ENCODE measurements around the gene PFKFB3. TPM values are rescaled to one million over a fixed set of nuclear protein-coding genes. Genes with fewer than 3 reads are reported as not detected.
"Not testable (repeated sequence)": the region's sequence is repeated elsewhere in the genome, so short reads cannot be mapped to it uniquely, and the experiment has no call there.

Gene PFKFB3
- total RNA-seq, 1 donor from 2014 or later, result 13.8 TPM

DNA sequence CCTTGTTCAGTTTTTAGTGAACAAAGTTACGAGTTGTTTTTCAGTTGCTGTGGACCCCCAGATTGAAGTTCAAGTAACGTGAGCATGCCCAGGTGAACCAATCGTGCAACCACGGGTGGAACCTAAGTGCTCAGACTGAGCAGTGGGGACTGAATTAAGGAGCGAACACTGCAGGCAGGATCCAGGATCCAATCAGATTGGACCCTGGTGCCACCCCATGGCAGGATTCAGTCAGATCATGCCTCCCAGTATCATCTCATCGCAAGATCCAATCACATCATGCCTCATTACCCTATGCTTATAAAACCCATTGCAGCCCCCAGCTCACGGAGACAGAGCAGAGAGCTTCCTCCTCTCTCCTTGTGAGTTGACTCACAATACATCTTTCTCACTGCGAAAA, 80.9 kb downstream of the PFKFB3 start:
- no peak for DNase-seq (ENCODE audit: low spot score)
- intact Hi-C loops (cut with DNase I), result no loop called here

DNA sequence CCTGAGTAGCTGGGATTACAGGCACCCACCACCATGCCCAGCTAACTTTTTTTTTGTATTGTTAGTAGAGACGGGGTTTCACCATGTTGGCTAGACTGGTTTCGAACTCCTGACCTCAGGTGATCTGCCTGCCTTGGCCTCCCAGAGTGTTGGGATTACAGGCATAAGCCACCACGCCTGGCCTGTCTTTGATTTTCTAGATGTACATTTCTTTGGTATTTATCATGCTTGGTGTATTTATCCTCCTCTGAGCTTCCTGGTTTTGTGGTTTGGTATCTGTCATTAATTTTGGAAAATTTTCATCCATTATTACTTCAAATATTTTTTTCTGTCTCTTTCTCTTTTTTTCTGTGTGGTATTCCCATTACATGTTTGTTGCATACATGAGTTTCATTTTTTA, 87.9 kb downstream of the PFKFB3 start:
- intact Hi-C loops (cut with DNase I); DNase-seq (ENCODE audit: low spot score): not testable (repeated sequence)

DNA sequence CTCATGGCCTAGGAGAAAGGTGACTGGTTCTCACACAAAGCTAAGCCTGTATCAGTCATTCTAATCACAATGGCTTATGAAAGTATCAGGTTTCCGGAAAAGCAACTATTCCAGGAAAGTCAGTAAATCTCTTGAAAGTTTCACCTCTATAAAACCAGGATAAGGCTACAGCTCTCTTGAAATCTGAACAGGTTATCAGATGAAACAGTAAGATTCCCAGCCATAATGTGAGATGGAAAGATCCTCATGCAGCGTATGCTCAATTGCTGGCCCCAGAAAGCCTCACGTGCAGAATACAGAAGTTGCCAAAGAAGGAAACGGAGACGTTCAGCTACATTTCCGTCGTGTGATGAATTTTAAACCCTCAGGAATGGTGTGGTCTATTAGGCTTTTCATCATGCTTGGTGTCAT, 90.0 kb downstream of the PFKFB3 start:
- intact Hi-C loops (cut with DNase I), result no loop called here

DNA sequence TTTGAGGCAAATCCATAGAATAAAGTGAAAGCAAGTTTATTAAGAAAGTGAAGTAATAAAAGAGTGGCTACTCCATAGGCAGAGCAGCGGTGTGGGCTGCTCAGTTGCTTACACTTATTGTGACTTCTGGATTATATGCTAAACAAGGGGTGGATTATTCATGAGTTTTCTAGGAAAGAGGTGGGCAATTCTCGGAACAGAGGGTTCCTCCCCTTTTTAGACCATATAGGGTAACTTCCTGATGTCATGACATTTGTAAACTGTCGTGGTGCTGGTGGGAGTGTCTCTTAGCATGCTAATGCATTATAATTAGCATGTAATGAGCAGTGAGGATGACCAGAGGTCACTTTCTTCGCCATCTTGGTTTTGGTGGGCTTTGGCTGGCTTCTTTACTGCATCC, 93.7 kb downstream of the PFKFB3 start:
- intact Hi-C loops (cut with DNase I); DNase-seq (ENCODE audit: low spot score): not testable (repeated sequence)

More for the DNA sequence above, 90.0 kb downstream of the PFKFB3 start:
- no peak for DNase-seq (ENCODE audit: low spot score)

DNA sequence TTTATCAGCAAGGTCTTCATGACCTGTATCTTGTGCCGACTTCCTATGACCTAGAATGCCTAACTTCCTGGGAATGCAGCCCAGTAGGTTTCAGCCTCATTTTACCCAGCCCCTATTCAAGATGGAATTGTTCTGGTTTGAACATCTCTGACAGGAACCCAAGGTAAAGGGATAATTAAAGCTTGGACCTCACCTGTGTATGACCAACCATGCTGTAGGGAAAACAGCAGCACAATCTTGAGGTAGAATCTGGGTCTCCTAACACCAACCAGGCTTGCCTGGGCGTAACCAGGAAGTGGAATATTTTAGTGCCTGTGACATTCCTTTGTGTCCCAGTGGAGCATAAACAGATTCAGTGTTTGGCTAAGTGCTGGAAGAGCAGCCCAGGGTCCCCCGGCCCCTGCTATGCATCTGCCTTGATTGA, 94.1 kb downstream of the PFKFB3 start:
- intact Hi-C loops (cut with DNase I), result no loop called here
- DNase-seq (ENCODE audit: low spot score), result no peak

DNA sequence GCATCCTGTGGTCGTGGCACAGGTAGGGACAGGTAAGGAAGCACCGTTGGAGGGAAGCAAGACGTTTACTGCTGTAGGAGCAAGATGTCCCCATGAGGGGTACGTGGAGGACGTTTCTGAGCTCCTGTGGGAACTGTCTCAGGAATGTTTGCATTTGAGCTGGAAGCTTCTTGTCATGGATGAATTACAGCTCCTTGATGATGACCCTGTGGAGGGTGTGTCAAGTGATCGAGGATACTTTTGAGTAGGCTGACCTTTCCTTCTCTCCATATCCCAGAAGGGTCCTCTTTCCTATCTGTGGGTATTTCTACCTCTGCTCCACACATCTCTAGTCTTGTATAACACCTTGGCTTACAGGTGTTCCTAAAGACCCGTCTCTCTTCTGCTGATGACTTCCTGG, 94.8 kb downstream of the PFKFB3 start:
- DNase-seq (ENCODE audit: low spot score), result no peak
- intact Hi-C loops (cut with DNase I), result no loop called here

DNA sequence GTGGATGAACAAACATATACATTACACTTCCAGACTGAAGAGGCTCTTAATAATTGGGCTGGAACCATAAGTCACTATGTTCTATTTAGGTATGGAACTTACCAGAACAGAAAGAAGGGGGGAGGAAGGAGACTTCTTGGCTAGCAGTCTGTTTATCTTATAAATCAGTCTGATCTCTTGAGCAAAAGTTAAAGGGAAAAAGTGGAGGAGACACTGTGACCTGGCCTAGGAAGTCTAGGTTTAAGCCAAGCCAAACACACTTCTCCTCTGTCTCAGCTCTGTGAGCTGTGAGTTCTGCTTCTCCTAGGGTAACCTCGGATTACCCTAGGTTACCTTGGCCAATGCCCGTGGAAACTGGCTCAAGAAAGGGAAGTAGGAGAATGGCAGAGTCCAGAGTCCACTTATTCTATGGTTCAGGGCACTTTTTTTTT, 95.2 kb downstream of the PFKFB3 start:
- no peak for DNase-seq (ENCODE audit: low spot score)
- intact Hi-C loops (cut with DNase I), result no loop called here

DNA sequence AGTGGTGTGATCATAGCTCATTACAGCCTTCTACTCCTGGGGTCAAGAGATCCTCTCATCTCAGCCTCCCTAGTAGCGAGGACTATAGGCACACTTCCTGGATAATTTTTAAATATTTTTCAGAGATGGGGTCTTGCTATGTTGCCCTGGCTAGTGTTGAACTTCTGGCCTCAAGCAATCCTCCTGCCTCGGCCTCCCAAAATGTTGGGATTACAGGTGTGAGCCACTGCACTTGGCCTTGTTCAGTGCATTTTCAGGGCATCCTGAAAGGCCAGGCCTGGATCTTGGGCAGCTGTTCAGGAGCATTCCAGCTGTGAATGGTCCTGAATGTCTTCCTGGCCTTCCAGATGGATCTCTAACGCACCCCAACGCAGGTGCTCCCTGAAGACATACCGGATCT, 95.7 kb downstream of the PFKFB3 start:
- no peak for DNase-seq (ENCODE audit: low spot score)
- intact Hi-C loops (cut with DNase I), result no loop called here

DNA sequence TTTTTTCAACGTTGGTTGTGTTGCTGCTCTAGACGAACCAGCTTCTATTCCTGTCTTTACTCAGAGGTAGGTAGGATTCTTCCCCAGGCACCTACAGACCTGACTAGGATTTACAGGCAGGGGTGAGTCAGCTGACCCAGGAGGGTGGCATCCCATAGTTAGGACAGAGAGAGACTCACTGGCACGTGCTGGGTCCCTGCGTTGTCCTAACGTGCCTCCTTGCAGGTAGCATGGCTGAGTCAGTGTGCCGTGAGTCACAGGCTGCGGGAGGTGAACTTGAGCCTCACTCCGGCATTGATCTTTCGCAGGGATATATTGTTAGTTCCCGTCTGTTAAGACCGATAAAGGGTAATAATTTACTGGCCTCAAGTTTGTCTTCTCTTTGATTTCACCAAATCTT, 96.5 kb downstream of the PFKFB3 start:
- no peak for DNase-seq (ENCODE audit: low spot score)
- intact Hi-C loops (cut with DNase I), result no loop called here

DNA sequence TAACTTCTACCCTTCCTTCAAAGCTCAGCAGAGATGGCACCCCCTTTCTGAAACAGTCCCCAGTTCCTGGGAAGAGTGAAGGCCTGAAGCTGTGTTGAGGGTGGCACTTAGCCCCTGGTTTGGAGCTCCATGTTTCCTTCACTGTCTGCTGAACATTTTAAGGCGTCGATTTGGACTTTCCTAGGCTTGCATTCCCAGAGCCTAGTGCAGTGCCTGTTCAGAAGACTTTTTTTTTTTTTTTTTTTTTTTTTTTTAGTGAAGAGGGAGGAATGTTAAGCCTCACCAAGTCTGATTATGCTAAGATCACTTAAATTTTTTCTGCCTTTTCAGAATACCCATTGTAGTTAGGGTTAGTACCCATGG, 97.0 kb downstream of the PFKFB3 start:
- intact Hi-C loops (cut with DNase I), result no loop called here
- DNase-seq (ENCODE audit: low spot score), result no peak

DNA sequence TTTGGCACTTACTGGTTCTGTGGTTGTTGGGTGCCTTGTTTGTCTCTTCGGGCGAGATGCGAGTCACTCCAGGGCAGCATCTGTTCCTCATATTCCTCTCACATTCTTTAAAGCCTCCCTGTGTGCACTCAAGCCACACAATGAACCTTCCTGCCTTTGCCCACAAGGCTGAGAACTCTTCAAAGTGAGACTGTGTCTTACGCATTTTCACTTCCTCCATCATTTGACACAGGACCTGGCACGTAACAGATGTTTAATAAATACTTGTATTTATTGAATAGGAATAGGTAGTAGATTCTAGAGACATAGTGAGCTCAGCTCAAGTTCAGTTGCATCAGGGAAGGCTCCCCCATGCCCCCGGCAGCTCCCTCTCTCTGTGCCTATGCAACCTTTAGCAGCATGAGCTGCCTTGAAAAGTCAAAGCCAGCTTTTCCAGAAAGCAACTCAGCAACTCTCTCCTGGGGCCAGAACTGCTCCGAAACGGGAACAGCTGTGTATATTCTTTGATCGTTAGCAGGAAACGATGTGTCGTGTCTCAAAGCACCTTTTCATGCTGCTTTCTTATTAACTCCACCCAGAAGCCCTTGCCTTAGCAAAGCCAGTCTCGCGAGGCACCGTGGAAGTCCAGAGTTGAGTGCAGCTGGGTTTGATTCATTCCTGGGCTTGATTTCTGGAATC, 97.5 kb downstream of the PFKFB3 start:
- intact Hi-C loops (cut with DNase I), result no loop called here
- DNase-seq (ENCODE audit: low spot score), result no peak

DNA sequence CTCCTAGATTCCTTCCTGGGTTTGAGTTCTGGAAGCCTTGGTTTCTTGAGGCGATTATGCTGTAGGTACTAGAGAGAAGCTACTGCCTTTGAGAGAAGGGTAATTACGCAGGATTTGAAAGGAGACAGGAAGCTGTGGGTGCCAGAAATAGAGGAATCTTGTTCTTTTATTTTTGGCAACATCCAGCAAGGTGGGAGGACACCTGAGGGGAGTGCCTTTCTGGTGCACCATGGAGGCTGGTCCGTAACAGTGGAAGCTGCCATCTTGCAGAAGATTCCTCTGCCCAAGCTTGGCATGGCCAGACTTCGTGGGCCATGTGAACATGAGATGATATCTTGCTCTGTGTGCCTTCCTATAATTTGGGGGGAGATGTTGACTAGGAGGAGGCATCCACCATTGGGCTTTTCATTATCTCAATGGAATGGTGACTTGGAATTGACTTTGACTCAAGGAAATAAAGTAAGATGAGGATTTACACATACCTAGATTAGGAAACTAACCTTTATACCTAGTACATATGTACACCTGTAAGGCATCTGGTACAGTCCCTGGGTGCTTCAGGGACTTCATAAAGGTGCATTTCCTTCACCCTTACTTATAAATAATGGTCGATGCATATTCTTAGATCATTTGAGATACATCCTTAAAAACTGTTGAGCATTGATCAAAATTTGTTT, 98.2 kb downstream of the PFKFB3 start:
- intact Hi-C loops (cut with DNase I), result no loop called here
- no peak for DNase-seq (ENCODE audit: low spot score)

DNA sequence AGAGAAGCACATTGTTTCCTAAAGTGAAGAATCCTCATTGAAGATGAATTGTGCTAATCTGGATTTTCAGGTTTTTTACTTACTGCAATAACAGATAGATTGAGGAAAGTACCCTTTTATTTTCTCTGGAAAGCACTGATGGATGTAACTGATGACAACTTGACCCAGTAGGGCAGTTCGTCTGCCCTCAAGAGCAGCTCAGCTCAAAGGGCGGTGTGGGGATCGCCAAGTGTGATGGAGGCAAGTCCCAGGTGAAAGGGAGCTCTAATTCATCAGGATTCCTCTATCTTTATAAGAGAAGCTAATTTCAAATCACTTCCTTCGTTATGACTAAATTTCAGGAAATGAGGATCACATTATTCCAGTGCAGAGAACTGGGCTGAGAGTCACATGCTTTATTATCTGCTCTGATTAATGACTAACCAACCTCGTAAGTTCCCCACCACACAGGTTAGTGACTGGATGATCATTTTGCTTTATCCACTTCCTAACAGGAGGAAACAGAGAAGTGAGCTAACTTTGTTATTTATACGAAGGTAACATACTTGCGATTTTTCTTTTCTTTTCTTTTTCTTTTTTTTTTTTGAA, 98.8 kb downstream of the PFKFB3 start:
- intact Hi-C loops (cut with DNase I), result no loop called here
- DNase-seq (ENCODE audit: low spot score), result no peak

Other genes with a start within 250 kb of the PFKFB3 start
- 3.9 TPM for gene IL15RA, start 225.4 kb upstream of the PFKFB3 start, total RNA-seq
- gene IL2RA, start 140.6 kb upstream of the PFKFB3 start, total RNA-seq, result 0.73 TPM
- gene RBM17, start 113.9 kb upstream of the PFKFB3 start, total RNA-seq, result 70.1 TPM

All from cardiac septum (tissue), 1 donor.